Coronary artery (tissue), 2 donors: Measurements from ENCODE around the gene C10orf67.

Experiments
- DNase-seq: peaks from one replicate; pipeline ENCODE4 v3.0.0-alpha.2; 2017; ENCODE audit warnings: low spot score
- H3K27ac ChIP-seq, 2 donors: fragments of 200-600 bp; sonication (generic); one replicate each; pipeline ENCODE4 v1.5.1; 2016 to 2019
- H3K4me3 ChIP-seq: fragments of 200-600 bp; sonication (generic); 2 replicates; pipeline ENCODE4 v1.5.1; 2016; ENCODE audit warnings: mild to moderate bottlenecking, moderate library complexity
- CTCF ChIP-seq: fragments of 200-600 bp; sonication (generic); IDR thresholded peaks from one replicate; pipeline ENCODE4 v1.5.1; 2019; ENCODE audit warnings: antibody characterized with exemption

The C10orf67 gene

GRCh38 chr10:23338155-23338828 lies 6.3 kb downstream of the C10orf67 start:
- no peak for TF ChIP-seq CTCF
- Histone ChIP-seq H3K4me3 (no peak overlapping the region), H3K27ac (no peak overlapping the region)
- no peak for DNase-seq

- no peak for TF ChIP-seq CTCF
- no peak overlapping the region for H3K4me3 ChIP-seq
- H3K27ac ChIP-seq, result no peak overlapping the region
- DNase-seq, result no peak
Observed at GRCh38 chr10:23337616-23338015, 7.0 kb downstream of the C10orf67 start.

GRCh38 chr10:23331567-23332301 lies 12.9 kb downstream of the C10orf67 start:
- no peak for DNase-seq
- TF ChIP-seq CTCF, result no peak
- Histone ChIP-seq H3K27ac (no peak overlapping the region), H3K4me3 (no peak overlapping the region)

- Histone ChIP-seq H3K4me3 (no peak overlapping the region), H3K27ac (no peak overlapping the region)
- DNase-seq, result no peak
- TF ChIP-seq CTCF, result no peak
Observed at GRCh38 chr10:23330948-23331347, 13.6 kb downstream of the C10orf67 start.

- TF ChIP-seq CTCF, result no peak
- H3K4me3 ChIP-seq, result no peak overlapping the region
- DNase-seq, result no peak
Observed at GRCh38 chr10:23326544-23327307, 17.9 kb downstream of the C10orf67 start.

GRCh38 chr10:23325132-23325531 lies 19.5 kb downstream of the C10orf67 start:
- no peak for TF ChIP-seq CTCF
- no peak overlapping the region for H3K27ac ChIP-seq
- no peak for DNase-seq
- no peak overlapping the region for H3K4me3 ChIP-seq

More at GRCh38 chr10:23326544-23327307, 17.9 kb downstream of the C10orf67 start:
- H3K27ac ChIP-seq, result no peak overlapping the region
